Measurements from ENCODE around the gene CCSER1.

Gene CCSER1

GRCh38 chr4:90958256-90958895 is 831.2 kb downstream of the CCSER1 start:
- no peak for DNase-seq (ENCODE audit: low spot score)

- no peak for DNase-seq (ENCODE audit: low spot score)
Observed at GRCh38 chr4:90960433-90960832, 833.2 kb downstream of the CCSER1 start.

GRCh38 chr4:90960840-90961239 is 833.6 kb downstream of the CCSER1 start:
- no peak for DNase-seq (ENCODE audit: low spot score)

GRCh38 chr4:90970021-90970420 is 842.8 kb downstream of the CCSER1 start:
- no peak for DNase-seq (ENCODE audit: low spot score)

- no peak for DNase-seq (ENCODE audit: low spot score)
Observed at GRCh38 chr4:90977726-90978125, 850.5 kb downstream of the CCSER1 start.

- DNase-seq (ENCODE audit: low spot score), result no peak
Observed at GRCh38 chr4:90979556-90979955, 852.4 kb downstream of the CCSER1 start.

GRCh38 chr4:90982813-90983212 is 855.6 kb downstream of the CCSER1 start:
- DNase-seq (ENCODE audit: low spot score), result no peak

- DNase-seq (ENCODE audit: low spot score), result no peak
Observed at GRCh38 chr4:90990284-90990683, 863.1 kb downstream of the CCSER1 start.

- no peak for DNase-seq (ENCODE audit: low spot score)
Observed at GRCh38 chr4:90992213-90992612, 865.0 kb downstream of the CCSER1 start.

GRCh38 chr4:90994851-90995574 is 867.8 kb downstream of the CCSER1 start:
- DNase-seq (ENCODE audit: low spot score), result no peak

- no peak for DNase-seq (ENCODE audit: low spot score)
Observed at GRCh38 chr4:90995996-90996395, 868.8 kb downstream of the CCSER1 start.

- DNase-seq (ENCODE audit: low spot score), result no peak
Observed at GRCh38 chr4:90996813-90997212, 869.6 kb downstream of the CCSER1 start.

GRCh38 chr4:91015861-91016260 is 888.7 kb downstream of the CCSER1 start:
- DNase-seq (ENCODE audit: low spot score), result no peak

GRCh38 chr4:91019513-91019912 is 892.3 kb downstream of the CCSER1 start:
- no peak for DNase-seq (ENCODE audit: low spot score)

GRCh38 chr4:91025241-91026148 is 898.3 kb downstream of the CCSER1 start:
- no peak for DNase-seq (ENCODE audit: low spot score)

GRCh38 chr4:91028228-91028627 is 901.0 kb downstream of the CCSER1 start:
- no peak for DNase-seq (ENCODE audit: low spot score)

GRCh38 chr4:91031761-91032160 is 904.6 kb downstream of the CCSER1 start:
- no peak for DNase-seq (ENCODE audit: low spot score)

GRCh38 chr4:91032725-91033445 is 905.7 kb downstream of the CCSER1 start:
- DNase-seq (ENCODE audit: low spot score), result no peak

- no peak for DNase-seq (ENCODE audit: low spot score)
Observed at GRCh38 chr4:91035276-91035675, 908.1 kb downstream of the CCSER1 start.

GRCh38 chr4:91037951-91038350 is 910.8 kb downstream of the CCSER1 start:
- no peak for DNase-seq (ENCODE audit: low spot score)

- no peak for DNase-seq (ENCODE audit: low spot score)
Observed at GRCh38 chr4:91057871-91058270, 930.7 kb downstream of the CCSER1 start.

- no peak for DNase-seq (ENCODE audit: low spot score)
Observed at GRCh38 chr4:91058345-91058744, 931.2 kb downstream of the CCSER1 start.
